ENCODE results near the gene GCN1.
A peak's percentile ranks its signal among the peaks of the same experiment; 100 is the strongest.

Gene GCN1

DNA sequence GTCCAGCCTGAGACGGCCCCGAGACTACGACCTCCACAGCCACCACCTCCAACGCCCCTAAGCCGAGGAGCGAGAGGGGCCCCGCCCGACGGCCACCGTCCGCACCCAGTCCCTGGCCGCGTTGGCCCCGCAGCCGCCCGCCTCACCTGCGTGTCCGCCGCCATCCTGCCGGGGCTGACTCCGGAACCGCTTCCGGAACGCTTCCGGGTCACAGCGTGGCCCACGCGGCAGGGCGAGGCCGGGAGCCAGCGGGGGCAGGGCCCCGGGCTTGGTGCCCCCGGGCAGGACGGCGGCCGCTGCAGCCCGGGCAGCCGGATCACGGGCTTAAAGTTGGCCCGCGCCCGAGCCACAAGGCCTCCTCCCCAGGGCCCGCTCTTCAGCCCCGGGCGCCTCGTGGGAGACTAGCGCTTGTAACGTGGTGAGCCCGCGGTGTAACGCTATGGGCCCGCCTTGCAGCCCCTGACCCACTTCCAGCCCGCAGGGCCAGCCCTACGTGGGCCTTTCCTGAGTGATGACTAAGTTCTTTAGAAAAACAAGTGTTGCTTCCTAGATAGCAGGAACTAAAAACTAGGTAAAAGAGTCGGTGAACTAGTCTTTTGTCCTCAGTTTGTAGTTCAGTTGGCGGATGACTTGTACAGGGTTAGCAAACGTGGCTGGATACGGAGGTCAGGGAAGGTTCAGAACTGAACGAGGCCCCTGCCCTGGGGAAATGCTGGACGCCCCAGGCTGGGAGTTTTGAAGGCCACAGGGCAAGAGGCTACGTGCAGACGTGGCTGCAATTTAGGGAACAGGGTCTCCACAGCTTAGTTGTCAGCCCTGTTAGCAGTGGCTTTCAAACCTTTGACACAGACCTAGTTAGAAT lies at the start of gene GCN1 (continued):
- TF ChIP-seq ZFP3 (tag by site-specific recombination; IDR thresholded peaks at IDR 0.05; ENCODE audit: low read depth) (no peak), OVOL3 (tag by site-specific recombination; IDR thresholded peaks at IDR 0.05) (no peak), ZNF335 (tag by site-specific recombination; conservative IDR thresholded peaks at IDR 0.05) (peak; percentile 66), SP3 (tag by site-specific recombination; IDR thresholded peaks at IDR 0.05) (peak; percentile 19; the same call in 1 of the 2 replicates), ZNF302 (tag by site-specific recombination; IDR thresholded peaks at IDR 0.05; ENCODE audit: low read depth) (no peak), ZNF37A (tag by site-specific recombination; IDR thresholded peaks at IDR 0.05) (no peak), ZNF202 (tag by site-specific recombination; IDR thresholded peaks at IDR 0.05; ENCODE audit: borderline replicate concordance) (no peak; the same call in 1 of the 2 replicates), ZNF571 (tag by site-specific recombination; IDR thresholded peaks at IDR 0.05) (no peak), ZNF510 (tag by site-specific recombination; IDR thresholded peaks at IDR 0.05; ENCODE audit: insufficient replicate concordance) (no peak), ZNF394 (tag by site-specific recombination; IDR thresholded peaks at IDR 0.05; ENCODE audit: borderline replicate concordance) (0 out of 2 replicates have a peak, but pooled peaks have one; percentile 12), ZFP41 (tag by site-specific recombination; IDR thresholded peaks at IDR 0.05; ENCODE audit: borderline replicate concordance) (no peak), ZNF624 (tag by site-specific recombination; IDR thresholded peaks at IDR 0.05) (no peak), ZNF324 (tag by site-specific recombination; IDR thresholded peaks at IDR 0.05) (no peak), ZSCAN16 (tag by site-specific recombination; IDR thresholded peaks at IDR 0.05) (peak; percentile 55; the same call in 1 of the 2 replicates), ZNF140 (tag by site-specific recombination; IDR thresholded peaks at IDR 0.05) (no peak), KLF7 (tag by site-specific recombination; IDR thresholded peaks at IDR 0.05; ENCODE audit: borderline replicate concordance) (no peak), ZNF239 (tag by site-specific recombination; IDR thresholded peaks at IDR 0.05) (0 out of 2 replicates have a peak, but pooled peaks have one; percentile 41), ZNF416 (tag by site-specific recombination; IDR thresholded peaks at IDR 0.05) (no peak), GLIS2 (tag by site-specific recombination; IDR thresholded peaks at IDR 0.05) (0 out of 2 replicates have a peak, but pooled peaks have one; percentile 20), OSR2 (tag by site-specific recombination; IDR thresholded peaks at IDR 0.05) (peak; percentile 36; the same call in 1 of the 2 replicates), WT1 (tag by site-specific recombination; IDR thresholded peaks at IDR 0.05) (no peak), ZNF843 (tag by site-specific recombination; IDR thresholded peaks at IDR 0.05) (0 out of 2 replicates have a peak, but pooled peaks have one; percentile 18), ZSCAN23 (tag by site-specific recombination; IDR thresholded peaks at IDR 0.05) (no peak), ZNF16 (tag by site-specific recombination; IDR thresholded peaks at IDR 0.05; ENCODE audit: low read depth) (no peak), ZBTB48 (tag by site-specific recombination; IDR thresholded peaks at IDR 0.05) (0 out of 2 replicates have a peak, but pooled peaks have one; percentile 17), IKZF3 (tag by site-specific recombination; IDR thresholded peaks at IDR 0.05) (peak; percentile 59; the same call in 1 of the 2 replicates), KLF10 (tag by site-specific recombination; IDR thresholded peaks at IDR 0.05) (peak; percentile 85), ZNF423 (tag by site-specific recombination; IDR thresholded peaks at IDR 0.05) (0 out of 2 replicates have a peak, but pooled peaks have one; percentile 38), ZNF350 (tag by site-specific recombination; IDR thresholded peaks at IDR 0.05) (no peak), ZNF777 (tag by site-specific recombination; IDR thresholded peaks at IDR 0.05; ENCODE audit: borderline replicate concordance) (no peak)
- TF ChIP-seq, protein P1, sequence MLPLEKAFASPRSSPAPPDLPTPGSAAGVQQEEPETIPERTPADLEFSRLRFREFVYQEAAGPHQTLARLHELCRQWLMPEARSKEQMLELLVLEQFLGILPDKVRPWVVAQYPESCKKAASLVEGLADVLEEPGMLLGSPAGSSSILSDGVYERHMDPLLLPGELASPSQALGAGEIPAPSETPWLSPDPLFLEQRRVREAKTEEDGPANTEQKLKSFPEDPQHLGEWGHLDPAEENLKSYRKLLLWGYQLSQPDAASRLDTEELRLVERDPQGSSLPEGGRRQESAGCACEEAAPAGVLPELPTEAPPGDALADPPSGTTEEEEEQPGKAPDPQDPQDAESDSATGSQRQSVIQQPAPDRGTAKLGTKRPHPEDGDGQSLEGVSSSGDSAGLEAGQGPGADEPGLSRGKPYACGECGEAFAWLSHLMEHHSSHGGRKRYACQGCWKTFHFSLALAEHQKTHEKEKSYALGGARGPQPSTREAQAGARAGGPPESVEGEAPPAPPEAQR (tag by site-specific recombination; IDR thresholded peaks at IDR 0.05) = no peak
- TF ChIP-seq, protein P2, sequence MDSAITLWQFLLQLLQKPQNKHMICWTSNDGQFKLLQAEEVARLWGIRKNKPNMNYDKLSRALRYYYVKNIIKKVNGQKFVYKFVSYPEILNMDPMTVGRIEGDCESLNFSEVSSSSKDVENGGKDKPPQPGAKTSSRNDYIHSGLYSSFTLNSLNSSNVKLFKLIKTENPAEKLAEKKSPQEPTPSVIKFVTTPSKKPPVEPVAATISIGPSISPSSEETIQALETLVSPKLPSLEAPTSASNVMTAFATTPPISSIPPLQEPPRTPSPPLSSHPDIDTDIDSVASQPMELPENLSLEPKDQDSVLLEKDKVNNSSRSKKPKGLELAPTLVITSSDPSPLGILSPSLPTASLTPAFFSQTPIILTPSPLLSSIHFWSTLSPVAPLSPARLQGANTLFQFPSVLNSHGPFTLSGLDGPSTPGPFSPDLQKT (IDR thresholded peaks at IDR 0.05; ENCODE audit: borderline replicate concordance, low read depth, low read length) = no peak; the same call in 1 of the 2 replicates
- TF ChIP-seq, protein P3, sequence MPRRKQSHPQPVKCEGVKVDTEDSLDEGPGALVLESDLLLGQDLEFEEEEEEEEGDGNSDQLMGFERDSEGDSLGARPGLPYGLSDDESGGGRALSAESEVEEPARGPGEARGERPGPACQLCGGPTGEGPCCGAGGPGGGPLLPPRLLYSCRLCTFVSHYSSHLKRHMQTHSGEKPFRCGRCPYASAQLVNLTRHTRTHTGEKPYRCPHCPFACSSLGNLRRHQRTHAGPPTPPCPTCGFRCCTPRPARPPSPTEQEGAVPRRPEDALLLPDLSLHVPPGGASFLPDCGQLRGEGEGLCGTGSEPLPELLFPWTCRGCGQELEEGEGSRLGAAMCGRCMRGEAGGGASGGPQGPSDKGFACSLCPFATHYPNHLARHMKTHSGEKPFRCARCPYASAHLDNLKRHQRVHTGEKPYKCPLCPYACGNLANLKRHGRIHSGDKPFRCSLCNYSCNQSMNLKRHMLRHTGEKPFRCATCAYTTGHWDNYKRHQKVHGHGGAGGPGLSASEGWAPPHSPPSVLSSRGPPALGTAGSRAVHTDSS (tag by site-specific recombination; IDR thresholded peaks at IDR 0.05) = 0 out of 2 replicates have a peak, but pooled peaks have one; percentile 11
- TF ChIP-seq, protein P4, sequence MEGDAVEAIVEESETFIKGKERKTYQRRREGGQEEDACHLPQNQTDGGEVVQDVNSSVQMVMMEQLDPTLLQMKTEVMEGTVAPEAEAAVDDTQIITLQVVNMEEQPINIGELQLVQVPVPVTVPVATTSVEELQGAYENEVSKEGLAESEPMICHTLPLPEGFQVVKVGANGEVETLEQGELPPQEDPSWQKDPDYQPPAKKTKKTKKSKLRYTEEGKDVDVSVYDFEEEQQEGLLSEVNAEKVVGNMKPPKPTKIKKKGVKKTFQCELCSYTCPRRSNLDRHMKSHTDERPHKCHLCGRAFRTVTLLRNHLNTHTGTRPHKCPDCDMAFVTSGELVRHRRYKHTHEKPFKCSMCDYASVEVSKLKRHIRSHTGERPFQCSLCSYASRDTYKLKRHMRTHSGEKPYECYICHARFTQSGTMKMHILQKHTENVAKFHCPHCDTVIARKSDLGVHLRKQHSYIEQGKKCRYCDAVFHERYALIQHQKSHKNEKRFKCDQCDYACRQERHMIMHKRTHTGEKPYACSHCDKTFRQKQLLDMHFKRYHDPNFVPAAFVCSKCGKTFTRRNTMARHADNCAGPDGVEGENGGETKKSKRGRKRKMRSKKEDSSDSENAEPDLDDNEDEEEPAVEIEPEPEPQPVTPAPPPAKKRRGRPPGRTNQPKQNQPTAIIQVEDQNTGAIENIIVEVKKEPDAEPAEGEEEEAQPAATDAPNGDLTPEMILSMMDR (tag by site-specific recombination; IDR thresholded peaks at IDR 0.05) = 0 out of 2 replicates have a peak, but pooled peaks have one; percentile 20
